Activated CD8-positive, alpha-beta memory T cell treated with anti-CD3 and anti-CD28 coated beads for 1 hour (primary cell): Measurements from ENCODE around the gene ANXA1.

Source experiments
- DNase-seq, 2 donors: peaks; one replicate each; pipeline ENCODE4 v3.0.0-alpha.2; 2020; ENCODE audit warnings: low read depth in 1 of 2; ENCODE audit errors: extremely low read depth in 1 of 2

The ANXA1 gene

GRCh38 chr9:73206851-73207250 lies 55.2 kb downstream of the ANXA1 start:
- no peak for DNase-seq

GRCh38 chr9:73210886-73211666 lies 59.4 kb downstream of the ANXA1 start:
- no peak for DNase-seq

GRCh38 chr9:73213300-73213699 lies 61.6 kb downstream of the ANXA1 start:
- DNase-seq = no peak

- no peak for DNase-seq
Observed at GRCh38 chr9:73215249-73215648, 63.6 kb downstream of the ANXA1 start.

- DNase-seq = no peak
Observed at GRCh38 chr9:73216100-73216499, 64.4 kb downstream of the ANXA1 start.
